NCI-H82 (cell line): ENCODE results near the gene RERE.
A peak's percentile ranks its signal among the peaks of the same experiment; 100 is the strongest.
"Not testable (repeated sequence)": the region's sequence is repeated elsewhere in the genome, so short reads cannot be mapped to it uniquely, and the experiment has no call there.

ENCODE experiments used
- DNase-seq: peaks from one replicate; lab custom pipeline; 2025; lab: John Stamatoyannopoulos, UW

The RERE gene

DNA sequence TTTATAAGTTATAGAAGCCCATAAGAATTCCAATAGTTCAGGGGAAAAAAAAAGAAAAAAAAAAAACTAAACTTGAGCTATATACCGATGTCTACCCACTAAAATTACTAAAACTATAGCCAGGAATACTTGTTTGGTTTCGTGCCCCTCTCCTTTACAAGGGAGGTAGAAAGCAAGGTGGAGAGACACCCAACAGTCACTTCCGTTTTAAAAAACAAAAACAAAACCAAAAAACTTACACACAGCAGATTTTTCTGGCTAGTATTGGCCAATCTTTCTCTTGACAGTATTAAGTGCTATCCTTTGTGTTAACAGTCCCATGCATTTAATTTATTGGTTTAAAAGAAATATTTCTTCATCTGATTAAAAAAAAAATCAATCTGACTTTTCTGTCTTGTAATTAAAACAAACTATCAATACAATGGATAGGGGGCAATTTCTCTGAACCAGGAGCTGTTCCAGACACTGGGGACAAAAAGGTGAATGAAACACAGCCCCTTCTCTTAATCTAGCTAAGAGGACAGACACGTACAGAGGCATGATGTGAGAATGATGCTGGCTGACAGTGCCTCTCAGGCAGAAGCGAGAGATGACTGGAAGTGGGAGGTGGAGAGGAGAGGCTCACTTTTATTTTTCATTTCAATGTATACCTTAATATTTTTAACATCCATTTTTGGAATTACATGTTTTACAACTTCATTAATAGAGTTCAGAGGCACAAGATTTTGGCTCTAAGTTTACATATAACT lies 214.8 kb downstream of the RERE start:
- peak; percentile 35 for DNase-seq

DNA sequence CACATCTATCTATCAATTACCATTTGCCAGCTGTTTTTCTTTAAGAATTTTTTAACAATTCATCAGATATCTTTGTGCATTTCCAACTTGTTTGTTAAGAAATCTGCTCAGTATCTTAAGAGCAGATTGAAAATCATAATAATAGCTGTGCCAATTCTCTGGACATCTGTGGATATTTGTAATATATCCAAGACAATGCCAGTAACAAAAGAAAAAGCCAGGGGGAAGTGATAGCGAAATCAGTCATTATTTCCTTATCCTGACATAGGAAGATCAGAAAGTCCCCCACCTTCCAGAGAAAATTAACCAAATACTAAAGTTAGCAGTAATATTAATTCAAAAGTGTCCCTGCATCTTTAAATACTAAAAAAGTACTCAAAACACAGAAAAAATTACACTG lies 217.1 kb downstream of the RERE start:
- DNase-seq: no peak

DNA sequence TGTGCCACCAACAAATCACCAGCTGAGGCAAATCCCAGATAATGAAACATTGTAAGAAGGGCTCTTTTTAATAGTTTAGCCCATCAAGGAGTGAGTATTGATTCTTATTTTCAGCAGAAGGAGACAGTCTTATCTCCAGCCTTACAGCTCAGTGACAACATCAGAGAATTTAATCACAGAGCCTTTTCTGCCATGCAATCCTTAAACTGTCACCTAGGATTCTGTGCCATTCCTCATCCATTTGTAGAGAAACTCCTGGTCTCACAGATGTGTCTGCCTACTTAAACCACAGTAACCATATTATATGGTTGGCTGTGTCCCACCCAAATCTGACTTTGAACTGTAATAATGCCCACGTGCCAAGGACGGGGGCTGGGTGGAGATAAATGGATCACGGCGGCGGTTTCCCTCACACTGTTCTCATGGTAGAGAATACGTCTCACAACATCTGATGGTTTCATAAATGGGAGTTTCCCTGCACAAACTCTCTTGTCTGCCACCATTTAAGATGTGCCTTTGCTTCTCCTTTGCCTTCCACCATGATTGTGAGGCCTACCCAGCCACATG lies 217.7 kb downstream of the RERE start:
- DNase-seq: peak; percentile 75

DNA sequence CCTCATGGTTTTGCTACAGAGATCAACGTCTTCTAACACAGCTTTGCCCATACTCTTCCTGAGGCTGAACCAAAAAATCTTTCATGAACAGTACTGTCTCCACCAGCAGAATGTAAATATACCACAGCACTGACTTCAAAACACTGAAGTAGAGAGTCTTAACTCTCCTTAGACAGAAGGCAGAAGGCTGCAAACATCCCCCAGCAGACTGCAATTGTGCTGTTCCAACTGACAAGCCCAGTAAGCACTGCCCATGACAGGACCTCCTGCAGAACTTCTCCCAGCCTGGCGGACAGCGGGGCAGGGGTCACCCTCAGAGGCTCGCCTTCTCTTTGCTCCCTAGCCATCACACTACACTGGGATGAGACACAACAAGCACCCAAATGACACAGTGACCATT lies 218.7 kb downstream of the RERE start:
- DNase-seq: peak; percentile 29

DNA sequence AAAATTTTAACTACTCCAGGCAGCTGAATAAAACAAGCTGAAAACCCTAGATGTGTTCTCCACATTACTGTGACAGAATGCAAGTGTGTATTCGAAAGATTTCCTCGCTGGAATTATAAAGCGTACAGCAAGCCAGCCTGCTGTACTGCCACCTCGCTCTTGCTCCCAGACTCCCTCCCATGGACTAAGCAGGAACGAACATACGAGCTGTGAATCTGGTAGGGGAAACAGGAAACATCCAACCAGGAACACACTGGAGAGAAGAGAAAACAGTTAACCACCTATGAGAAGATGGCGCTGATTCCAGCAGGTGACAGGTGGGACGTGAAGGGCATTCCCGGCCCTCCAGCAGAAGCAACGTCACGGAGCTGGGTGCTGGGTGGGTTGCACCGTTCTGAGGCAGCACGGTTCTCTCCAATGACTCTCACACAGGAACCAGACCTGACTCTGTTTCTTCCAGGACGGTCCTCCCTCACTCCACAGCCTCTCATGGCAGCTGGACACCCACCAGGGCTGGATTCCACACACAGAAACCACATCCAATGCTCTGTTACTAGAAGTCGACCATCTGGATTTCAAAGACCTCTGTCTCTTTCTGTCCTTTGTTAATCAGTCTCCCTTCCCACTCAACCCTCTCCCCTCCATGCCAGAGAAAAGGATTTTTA lies 219.2 kb downstream of the RERE start:
- peak; percentile 68 for DNase-seq

DNA sequence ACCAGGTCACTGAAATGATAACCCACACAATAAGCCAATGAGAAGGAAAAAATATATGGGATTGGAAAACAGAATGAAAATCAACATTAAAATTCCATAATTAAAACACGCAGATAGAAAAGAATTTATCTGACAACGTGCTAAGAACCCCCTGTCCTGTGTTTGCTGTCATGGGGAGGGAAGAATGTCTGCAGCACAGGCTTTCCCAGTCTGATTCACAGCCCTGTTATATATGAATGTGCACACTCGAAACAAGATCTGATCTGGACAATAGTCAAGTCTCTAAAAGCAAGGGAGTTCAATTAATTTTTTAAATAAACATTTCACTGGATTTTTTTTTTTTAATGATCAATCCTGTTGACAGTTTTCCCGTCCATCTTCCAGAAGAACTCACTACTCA lies 220.0 kb downstream of the RERE start:
- DNase-seq: no peak

DNA sequence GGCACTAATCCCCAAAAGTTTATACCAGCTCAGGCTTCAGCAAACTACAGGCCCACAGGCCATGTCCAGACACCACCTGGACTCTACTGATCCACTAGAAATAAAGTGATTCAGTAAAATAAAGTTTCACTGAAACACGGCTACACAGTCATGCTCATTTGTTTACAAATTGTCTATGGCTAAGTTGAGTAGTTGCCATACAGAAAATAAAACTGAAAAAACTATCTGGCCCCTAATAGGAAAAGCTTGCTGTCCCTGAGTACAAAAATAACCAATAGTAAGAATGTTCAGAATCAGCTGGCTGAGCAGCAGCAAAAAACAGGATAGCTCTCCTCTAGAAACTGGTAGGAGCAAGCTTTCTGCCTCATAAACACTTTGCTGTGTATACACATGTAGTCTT lies 221.5 kb downstream of the RERE start:
- no peak for DNase-seq

DNA sequence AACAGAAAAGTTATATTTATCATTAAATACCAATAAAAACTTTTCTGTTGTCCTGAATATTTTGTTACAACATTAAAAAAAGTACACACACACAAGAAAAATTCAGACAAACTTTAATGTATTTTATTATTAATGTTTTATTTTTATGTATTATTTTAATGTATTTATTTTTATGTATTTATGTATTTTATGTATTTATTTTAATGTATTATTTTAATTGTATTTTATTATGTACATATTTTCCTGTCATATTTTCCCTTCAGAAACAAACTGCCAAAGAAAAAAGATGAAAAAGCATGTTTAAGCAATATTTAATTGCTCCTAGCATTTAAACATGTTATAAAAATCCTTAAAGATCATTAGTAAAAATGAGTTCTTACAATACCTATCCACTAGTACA lies 222.1 kb downstream of the RERE start:
- no peak for DNase-seq

DNA sequence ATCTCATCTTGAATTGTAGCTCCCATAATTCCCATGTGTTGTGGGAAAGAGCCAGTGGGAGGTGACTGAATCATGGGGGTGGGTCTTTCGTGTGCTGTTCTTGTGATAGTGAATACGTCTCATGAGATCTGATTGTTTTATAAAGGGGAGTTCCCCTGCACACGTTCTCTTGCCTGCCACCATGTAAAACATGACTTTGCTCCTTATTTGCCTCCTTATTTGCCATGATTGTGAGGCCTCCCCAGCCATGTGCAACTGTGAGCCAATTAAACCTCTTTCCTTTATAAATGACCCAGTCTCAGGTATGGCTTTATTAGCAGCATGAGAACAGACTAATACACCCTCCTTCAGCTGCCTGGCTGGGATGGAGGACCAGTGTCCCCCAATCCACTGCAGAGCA lies 224.1 kb downstream of the RERE start:
- not testable (repeated sequence) for DNase-seq

DNA sequence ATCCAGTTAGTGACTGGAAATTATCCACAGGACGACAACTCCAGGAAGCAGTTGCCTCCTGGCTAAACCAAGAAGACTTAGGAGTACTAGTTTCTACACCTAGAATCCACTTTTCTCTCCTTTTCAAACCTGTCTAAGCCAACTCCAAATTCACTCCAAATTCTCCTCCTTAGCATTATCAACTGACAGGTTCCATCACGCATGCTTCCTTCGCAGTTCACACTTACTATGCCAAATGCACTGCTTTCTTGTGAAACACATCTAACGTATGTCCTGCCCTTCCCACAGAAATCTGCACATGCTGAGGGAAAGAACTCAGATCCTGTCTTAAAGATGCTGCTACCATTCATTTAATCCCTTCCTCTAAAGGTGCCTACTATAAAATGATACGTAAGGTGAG lies 225.9 kb downstream of the RERE start:
- DNase-seq: peak; percentile 56

DNA sequence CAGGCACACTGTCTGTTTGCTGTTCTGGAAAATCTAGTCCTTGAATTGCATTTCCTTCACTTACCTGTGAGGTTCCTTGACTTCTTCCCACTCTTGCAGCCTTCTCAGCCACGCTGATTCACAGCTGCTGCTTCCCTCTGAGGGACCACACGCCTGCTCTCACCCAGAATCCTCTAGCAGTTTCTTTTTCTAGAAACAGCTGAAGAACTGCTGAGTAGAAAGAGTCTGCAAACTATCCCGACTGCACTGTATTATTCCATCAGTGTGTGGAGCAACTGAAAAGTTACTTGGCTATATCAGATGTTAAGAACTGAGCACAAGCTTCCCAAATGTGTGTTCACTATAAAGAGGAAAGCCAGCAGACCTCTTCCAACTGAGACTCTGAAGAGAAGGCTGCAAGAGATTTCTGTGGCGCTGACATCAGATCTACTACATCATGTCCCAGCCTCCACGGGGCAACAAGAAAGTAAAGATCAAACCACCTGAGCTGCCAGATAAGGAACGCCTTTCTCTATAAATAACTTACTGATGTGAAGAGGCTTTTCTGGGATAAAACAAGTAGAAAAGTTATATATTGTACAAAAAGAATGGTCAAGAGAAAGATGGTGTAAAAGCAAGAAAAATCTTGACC lies 226.6 kb downstream of the RERE start:
- DNase-seq: no peak

DNA sequence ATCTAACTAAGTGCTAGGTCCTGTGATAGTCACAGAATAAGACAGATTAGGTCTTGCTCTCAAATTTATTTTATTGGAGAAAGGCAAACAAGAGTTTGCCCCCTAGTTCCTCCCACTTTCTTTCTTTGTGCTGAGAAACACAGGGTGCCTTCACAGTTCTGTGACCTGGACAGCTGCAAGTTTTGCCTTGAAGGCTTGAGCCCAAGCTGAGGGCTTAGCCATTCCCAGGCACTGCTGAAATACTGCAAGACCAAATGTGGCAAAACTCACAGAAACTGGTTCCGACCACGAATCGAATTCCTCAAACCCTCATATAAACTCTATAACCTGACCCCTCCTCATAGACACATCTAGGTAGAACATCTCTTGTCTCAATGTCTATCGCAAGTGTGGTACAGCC lies 227.9 kb downstream of the RERE start:
- no peak for DNase-seq

DNA sequence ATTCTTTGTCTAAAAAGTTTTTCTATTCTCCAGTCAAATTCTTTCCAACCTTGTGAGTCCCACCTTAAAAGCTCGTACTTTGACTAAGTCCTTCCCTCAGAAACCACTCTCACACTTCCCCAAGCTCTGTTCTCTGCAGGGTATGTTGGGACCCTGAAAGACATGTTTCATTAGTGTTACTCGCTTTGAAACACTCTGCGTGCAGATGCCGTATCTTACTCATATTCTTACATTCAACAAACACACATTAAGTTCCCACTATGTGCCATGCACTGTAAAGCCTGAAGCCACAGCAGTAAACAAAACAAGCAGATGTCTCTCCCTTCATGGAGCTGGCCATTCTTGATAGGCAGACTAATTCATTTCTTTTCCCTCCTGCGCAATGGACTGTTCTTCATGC lies 229.7 kb downstream of the RERE start:
- no peak for DNase-seq

DNA sequence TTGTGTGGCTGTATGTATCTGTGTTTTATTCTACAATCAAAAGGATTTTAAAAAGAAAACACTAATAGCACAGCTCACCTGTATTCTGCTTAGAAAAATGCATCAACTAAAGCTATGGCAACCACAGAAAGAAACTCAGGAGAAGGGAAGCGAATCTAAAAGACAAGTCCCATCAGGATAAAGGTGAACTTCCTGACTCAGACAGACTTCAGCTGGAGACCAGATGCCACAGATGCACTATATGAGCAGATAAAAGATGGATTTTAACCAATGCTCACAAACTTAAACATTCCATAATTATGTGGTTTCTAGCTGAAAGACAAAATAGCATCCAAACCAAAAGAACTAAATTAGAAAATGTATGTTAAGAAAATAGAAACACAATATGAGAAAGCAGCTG lies 231.0 kb downstream of the RERE start:
- DNase-seq: peak; percentile 59

DNA sequence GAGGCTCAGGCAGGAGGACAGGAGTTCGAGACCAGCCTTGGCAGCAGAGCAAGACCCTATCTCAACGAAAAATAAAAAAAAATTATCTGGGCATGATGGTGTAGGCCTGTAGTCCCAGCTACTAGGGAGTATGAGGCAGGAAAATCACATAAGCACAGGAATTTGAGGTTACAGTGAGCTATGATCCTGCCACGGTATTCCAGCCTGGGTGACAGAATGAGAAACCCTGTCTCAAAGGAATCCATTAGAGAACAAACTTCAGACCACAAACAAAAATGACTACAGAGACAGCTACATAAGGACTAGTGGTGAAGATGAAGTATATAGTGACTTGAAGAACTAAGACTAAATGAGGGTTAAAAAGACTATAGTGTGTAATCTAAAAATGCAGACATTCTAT lies 233.1 kb downstream of the RERE start:
- DNase-seq: no peak

DNA sequence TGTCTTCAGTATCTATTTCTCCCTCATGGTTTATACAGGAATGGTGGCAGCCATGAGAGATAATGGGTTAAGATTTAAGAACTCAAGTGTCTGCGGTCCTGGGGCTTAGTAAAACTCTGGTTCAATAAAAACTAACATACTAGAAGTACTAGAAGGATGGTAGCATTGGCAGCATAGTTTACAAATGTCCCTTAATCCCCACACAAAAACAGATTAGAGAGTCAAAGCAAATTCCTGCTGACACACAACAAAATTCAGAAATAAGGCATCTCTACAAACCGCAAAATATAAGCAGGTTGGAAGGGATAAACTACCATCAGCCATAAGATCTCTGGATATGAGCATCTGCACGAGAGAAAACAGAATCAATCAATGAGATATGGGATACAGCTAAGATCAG lies 234.4 kb downstream of the RERE start:
- no peak for DNase-seq

DNA sequence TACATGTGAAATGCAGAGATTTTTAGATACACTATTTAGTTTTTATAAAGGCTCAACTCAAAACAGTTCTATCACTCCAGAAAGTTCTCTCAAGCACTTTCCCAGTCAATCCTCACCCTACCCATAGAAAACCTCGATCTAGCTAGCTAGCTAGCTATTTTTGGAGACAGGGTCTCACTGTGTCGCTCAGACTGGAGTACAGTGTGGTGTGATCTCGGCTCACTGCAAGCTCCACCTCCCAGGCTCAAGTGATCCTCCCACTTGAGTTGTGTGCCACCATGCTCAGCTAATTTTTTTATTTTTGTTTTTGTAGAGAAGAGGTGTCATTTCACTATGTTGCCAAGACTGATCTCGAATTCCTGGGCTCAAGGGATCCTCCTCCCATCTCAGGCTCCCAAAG lies 236.9 kb downstream of the RERE start:
- no peak for DNase-seq

DNA sequence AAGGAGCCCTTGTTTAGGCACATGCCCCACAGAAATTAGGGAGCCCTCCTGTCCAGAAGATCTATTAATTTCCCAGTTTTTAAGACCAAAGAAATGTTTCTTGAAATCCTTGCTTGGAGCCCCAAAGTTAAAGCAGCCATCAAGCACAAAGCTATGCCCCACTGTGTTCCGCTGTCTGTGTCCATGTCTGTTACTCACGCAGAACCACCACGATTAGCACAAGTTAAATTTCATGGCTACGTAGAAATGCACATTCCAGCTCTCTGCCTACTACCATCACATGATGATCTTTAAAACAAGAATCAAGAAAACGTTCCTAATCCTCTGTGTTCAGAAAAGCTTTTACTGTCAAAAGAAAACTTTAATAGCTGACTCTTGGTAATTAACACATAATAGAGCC lies 238.5 kb downstream of the RERE start:
- no peak for DNase-seq

DNA sequence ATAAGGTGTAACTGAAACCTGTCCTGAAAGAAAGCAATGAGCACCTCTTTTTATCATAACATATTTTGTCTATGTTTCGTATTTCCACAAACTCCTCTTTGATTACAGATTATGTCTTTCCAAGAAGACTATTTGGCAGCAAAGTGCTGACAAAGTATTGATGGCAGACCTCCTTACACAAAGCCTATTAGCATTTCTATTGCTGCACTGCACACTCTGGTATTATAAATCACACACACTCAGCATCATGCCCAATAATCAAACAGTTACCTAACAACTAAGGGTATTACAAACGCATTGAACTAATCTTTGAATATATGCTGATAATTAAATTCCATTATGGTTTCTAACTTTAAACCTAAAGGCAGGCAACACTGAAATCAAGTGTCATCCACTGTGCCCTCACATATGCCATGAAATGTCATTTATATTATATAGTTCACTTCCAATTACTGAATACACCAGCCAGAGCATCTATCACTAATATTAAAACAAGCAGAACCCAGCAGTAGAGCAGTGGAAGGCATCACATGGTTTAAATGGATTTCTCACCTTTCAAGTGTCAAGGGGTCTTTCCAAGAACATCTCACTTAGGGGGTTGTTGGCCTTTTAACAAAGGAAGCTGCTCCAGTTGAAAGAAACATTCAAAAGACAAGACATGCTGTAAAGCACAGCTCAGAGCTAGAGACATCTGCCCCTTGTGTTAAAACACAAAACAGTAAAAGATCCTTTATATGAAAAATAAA lies 239.1 kb downstream of the RERE start:
- no peak for DNase-seq

DNA sequence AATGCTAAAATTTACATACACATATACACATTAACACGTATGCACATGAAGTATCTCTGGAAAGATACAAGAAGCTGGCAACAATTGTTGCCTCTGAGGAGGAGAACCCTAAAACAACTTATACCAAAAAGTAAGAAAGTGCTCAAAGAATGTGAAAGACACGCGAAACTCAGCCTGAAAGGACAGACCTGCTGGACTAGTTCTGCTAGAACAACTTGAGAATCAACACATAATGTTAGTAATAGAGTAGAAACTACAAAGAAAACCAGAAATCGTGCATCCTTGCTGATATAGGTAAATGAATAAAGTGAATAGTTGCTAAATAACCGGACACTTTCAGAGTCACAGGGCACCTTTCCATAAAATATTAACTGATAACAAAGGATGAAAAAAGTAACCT lies 242.5 kb downstream of the RERE start:
- no peak for DNase-seq

DNA sequence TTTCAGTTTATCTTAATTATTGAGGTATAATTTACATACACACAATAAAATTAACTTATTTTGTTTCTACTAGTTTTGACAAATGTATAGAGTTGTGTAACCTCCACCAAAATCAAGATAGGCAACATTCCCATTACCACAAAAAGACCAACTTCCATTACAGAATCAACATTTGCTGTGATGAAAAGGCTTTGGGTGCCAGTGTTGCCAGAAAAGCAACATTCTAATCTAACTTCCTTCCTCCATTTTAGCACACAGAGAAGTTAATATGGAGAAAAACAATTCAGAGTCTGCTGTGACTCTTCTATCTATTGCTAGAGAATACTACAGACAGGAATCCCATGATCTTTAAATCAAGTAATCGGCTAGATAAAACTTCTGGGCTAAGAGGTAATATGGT lies 245.3 kb downstream of the RERE start:
- DNase-seq: no peak

DNA sequence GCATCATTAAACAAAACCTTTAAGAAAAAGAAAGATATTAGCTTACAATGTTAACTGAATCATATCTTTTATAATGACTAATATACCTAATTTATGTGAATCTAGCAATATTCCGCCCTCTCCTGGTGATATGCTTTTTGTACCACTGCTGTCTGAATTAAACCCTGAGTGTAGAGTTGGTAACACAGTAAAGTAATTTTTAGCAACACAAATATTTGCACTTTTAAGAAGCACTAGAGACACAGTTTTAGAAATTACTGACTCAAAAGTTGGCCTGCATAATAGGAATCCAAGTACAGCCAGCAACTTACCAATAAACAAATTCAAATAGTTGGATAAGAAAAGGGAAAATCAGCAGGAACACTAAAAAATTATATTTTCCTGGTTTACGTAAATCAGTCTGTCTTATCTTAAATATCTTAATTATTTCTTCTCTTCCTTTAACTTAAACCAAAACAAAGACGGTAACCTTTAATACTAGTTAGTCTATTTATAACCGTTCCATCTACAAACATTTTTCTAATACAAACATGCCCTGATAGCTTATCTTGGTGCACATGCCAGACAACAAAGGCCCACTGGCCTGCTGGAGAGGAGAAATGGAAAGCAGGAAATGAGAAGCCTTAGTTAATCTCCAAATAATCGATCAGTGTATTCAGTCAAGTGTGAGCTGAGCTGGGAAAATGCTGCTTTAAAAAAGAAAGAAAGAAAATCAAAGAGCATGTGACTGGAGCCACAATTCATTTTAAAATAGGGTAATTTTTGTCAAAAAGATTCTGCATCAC lies 246.0 kb downstream of the RERE start:
- DNase-seq: peak; percentile 72
